Measurements from ENCODE around the gene DNMT3A. TPM values are rescaled to one million over a fixed set of nuclear protein-coding genes. Genes with fewer than 3 reads are reported as not detected.

DNMT3A gene
- total RNA-seq, 2 experiments from 2014 or later, result 59.9 to 70.1 TPM

- H3K27me3 Mint-ChIP-seq, result no peaks in the 10 kb centered on the region
- H3K4me1 Mint-ChIP-seq, result no peaks in the 10 kb centered on the region
- no peak for ATAC-seq
- H3K4me3 Mint-ChIP-seq, result no peak overlapping the region
- CTCF ChIA-PET, result interaction anchor here (1.0 kb wide), 1 partner anchor 23 kb away, joined by 3 read pairs; no protein-coding TSS in a partner anchor
- no peak for DNase-seq
- H3K36me3 Mint-ChIP-seq, result no peaks in the 10 kb centered on the region
- no peak overlapping the region for H3K27ac Mint-ChIP-seq
- H3K9me3 Mint-ChIP-seq (ENCODE audit: low read depth), result no peaks in the 10 kb centered on the region
These were observed 28.2 kb upstream of the DNMT3A start for GRCh38 chr2:25369876-25370275.

DNA sequence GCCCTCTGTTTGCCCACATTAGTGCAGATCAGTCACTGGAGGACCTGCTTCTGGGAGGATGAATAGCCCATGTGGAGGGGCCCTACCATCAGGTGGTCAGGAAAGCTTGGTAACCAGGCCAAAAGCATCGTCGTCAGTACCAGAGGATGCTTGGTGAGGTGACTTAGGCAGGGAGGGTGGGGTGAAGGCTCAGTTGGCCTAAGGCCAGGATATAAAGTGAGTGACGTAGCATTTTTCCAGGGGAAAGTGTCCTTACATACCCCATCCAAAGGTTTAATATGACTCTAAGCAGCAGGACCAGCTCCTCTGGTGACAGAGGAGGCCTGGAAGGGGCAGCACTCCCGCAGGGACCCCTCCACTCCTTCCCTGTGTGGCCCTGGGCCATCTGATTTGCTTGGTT, 27.7 kb upstream of the DNMT3A start:
- H3K36me3 Mint-ChIP-seq, result no peaks in the 10 kb centered on the region
- CTCF ChIA-PET, result interaction anchor here (1.0 kb wide), 1 partner anchor 22 kb away, joined by 3 read pairs; no protein-coding TSS in a partner anchor
- no peak for DNase-seq
- no peaks in the 10 kb centered on the region for H3K9me3 Mint-ChIP-seq (ENCODE audit: low read depth)
- H3K27me3 Mint-ChIP-seq, result no peaks in the 10 kb centered on the region
- H3K27ac Mint-ChIP-seq, result no peak overlapping the region
- H3K4me1 Mint-ChIP-seq, result no peaks in the 10 kb centered on the region
- ATAC-seq, result no peak
- no peak overlapping the region for H3K4me3 Mint-ChIP-seq

GRCh38 chr2:25368660-25369059, 26.9 kb upstream of the DNMT3A start:
- CTCF ChIA-PET, result interaction anchor here (2.1 kb wide), 1 partner anchor 9 kb away, joined by 5 read pairs; no protein-coding TSS in a partner anchor

DNA sequence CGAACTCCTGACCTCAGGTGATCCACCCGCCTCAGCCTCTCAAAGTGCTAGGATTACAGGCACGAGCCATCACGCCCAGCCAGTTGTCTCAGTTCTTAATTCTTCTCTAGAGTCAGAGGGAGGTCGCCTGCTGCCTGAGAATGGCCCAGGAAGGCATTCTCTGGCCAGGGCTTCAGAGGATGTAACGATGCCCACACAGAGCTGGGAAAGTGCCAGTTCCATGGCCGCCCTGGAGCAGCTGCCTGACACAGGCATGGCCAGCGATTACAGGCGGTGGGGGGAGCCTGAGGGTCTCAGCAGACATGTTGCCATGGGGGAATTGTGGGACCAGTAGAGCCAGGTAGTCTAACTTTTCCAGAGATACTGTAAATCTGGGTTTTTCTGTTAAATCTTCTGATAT, 25.6 kb upstream of the DNMT3A start:
- no peak overlapping the region for H3K27ac Mint-ChIP-seq
- CTCF ChIA-PET, result interaction anchor here (2.1 kb wide), 1 partner anchor 10 kb away, joined by 5 read pairs; no protein-coding TSS in a partner anchor
- H3K27me3 Mint-ChIP-seq, result no peaks in the 10 kb centered on the region
- H3K9me3 Mint-ChIP-seq (ENCODE audit: low read depth), result no peaks in the 10 kb centered on the region
- DNase-seq (no peak), ATAC-seq (no peak)
- H3K36me3 Mint-ChIP-seq, result no peaks in the 10 kb centered on the region
- H3K4me3 Mint-ChIP-seq, result no peak overlapping the region
- H3K4me1 Mint-ChIP-seq, result peaks cover 10% of the 10 kb centered on the region

More at GRCh38 chr2:25368660-25369059, 26.9 kb upstream of the DNMT3A start:
- Mint-ChIP-seq H3K27ac (no peak overlapping the region), H3K27me3 (no peaks in the 10 kb centered on the region), H3K4me3 (no peak overlapping the region), H3K4me1 (peaks cover 2% of the 10 kb centered on the region), H3K36me3 (no peaks in the 10 kb centered on the region), H3K9me3 (ENCODE audit: low read depth) (no peaks in the 10 kb centered on the region)
- ATAC-seq, result no peak
- no peak for DNase-seq

GRCh38 chr2:25366629-25367028, 24.9 kb upstream of the DNMT3A start:
- no peaks in the 10 kb centered on the region for H3K36me3 Mint-ChIP-seq
- H3K9me3 Mint-ChIP-seq (ENCODE audit: low read depth), result no peaks in the 10 kb centered on the region
- H3K4me3 Mint-ChIP-seq, result no peak overlapping the region
- no peaks in the 10 kb centered on the region for H3K27me3 Mint-ChIP-seq
- CTCF ChIA-PET, result interaction anchor here (2.6 kb wide), 1 partner anchor 10 kb away, joined by 20 read pairs; no protein-coding TSS in a partner anchor
- no peak overlapping the region for H3K27ac Mint-ChIP-seq
- ATAC-seq, result no peak
- no peak for DNase-seq
- H3K4me1 Mint-ChIP-seq, result peaks cover 13% of the 10 kb centered on the region

DNA sequence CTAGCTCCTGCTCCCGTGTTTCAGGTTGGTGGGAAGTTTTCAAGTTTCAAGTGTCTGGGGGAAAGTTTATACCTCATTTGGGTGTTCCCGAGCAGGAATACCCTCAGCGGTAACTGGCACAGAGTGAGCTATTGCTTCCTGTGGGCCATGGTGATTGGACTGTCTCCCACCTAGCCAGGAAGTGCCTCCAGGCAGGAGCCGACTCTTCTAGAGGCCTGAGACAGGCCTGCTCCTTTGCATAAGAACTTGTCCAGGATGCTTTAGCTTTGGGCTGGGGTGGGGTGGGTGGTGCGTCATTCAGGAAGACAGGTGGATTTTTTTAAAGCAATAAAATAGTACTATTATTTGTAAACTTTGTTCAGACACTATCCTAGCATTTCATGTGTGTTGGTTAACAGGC, 23.5 kb upstream of the DNMT3A start:
- DNase-seq (no peak), ATAC-seq (no peak)
- H3K9me3 Mint-ChIP-seq (ENCODE audit: low read depth), result no peaks in the 10 kb centered on the region
- no peak overlapping the region for H3K4me3 Mint-ChIP-seq
- no peaks in the 10 kb centered on the region for H3K27me3 Mint-ChIP-seq
- H3K4me1 Mint-ChIP-seq, result peaks cover 15% of the 10 kb centered on the region
- no peaks in the 10 kb centered on the region for H3K36me3 Mint-ChIP-seq
- CTCF ChIA-PET, result interaction anchor here (1.1 to 2.6 kb wide), 6 partner anchors 11 to 186 kb away, joined by 3 to 20 read pairs (median 4); partner anchors contain the start of gene DNMT3A
- H3K27ac Mint-ChIP-seq, result no peak overlapping the region

GRCh38 chr2:25363733-25364132, 22.0 kb upstream of the DNMT3A start:
- H3K27ac Mint-ChIP-seq, result peak overlapping the region; percentile 52
- CTCF ChIA-PET, result interaction anchor here (1.5 to 3.8 kb wide), 5 partner anchors 12 to 203 kb away, joined by 3 to 109 read pairs (median 10); no protein-coding TSS in a partner anchor

GRCh38 chr2:25362434-25363145, 20.9 kb upstream of the DNMT3A start:
- Mint-ChIP-seq H3K9me3 (ENCODE audit: low read depth) (no peaks in the 10 kb centered on the region), H3K36me3 (no peaks in the 10 kb centered on the region), H3K27ac (peak overlapping the region; percentile 93), H3K27me3 (no peaks in the 10 kb centered on the region), H3K4me1 (peaks cover 15% of the 10 kb centered on the region), H3K4me3 (peak overlapping the region; percentile 83)
- CTCF ChIA-PET, result interaction anchor here (0.6 to 3.8 kb wide), 49 partner anchors 9 to 302 kb away, joined by 3 to 109 read pairs (median 4); partner anchors contain the start of gene DNMT3A
- DNase-seq (peak; percentile 77), ATAC-seq (peak; percentile 56)

More at GRCh38 chr2:25363733-25364132, 22.0 kb upstream of the DNMT3A start:
- peaks cover 15% of the 10 kb centered on the region for H3K4me1 Mint-ChIP-seq
- ATAC-seq (no peak), DNase-seq (no peak)
- H3K9me3 Mint-ChIP-seq (ENCODE audit: low read depth), result no peaks in the 10 kb centered on the region
- no peaks in the 10 kb centered on the region for H3K27me3 Mint-ChIP-seq
- H3K36me3 Mint-ChIP-seq, result no peaks in the 10 kb centered on the region
- no peak overlapping the region for H3K4me3 Mint-ChIP-seq

DNA sequence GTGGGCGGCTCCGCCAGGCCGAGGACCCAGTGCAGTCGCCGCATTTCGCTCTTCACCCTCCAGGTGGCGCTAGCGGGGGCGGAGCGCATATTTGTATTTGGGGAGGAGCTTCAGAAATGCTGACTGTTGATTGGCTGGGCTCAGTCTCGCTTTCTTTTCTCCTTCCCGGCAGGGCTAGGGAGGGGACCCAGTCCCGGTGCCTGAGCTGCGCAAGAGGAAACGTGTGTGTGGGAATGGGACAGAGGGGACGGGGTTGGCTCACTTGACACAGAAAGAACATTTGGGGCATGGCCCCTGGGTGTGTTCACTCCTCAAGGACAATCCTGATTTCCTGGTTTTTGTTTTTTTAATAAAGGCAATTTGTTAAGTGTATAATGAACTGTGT, 20.3 kb upstream of the DNMT3A start:
- peak; percentile 98 for ATAC-seq
- Mint-ChIP-seq H3K4me3 (peak overlapping the region; percentile 83), H3K27me3 (no peaks in the 10 kb centered on the region), H3K27ac (peak overlapping the region; percentile 93), H3K36me3 (no peaks in the 10 kb centered on the region), H3K4me1 (peaks cover 15% of the 10 kb centered on the region), H3K9me3 (ENCODE audit: low read depth) (no peaks in the 10 kb centered on the region)
- DNase-seq, result peak; percentile 96
- CTCF ChIA-PET, result interaction anchor here (0.6 to 3.8 kb wide), 48 partner anchors 9 to 303 kb away, joined by 3 to 109 read pairs (median 4); partner anchors contain the start of gene DNMT3A

DNA sequence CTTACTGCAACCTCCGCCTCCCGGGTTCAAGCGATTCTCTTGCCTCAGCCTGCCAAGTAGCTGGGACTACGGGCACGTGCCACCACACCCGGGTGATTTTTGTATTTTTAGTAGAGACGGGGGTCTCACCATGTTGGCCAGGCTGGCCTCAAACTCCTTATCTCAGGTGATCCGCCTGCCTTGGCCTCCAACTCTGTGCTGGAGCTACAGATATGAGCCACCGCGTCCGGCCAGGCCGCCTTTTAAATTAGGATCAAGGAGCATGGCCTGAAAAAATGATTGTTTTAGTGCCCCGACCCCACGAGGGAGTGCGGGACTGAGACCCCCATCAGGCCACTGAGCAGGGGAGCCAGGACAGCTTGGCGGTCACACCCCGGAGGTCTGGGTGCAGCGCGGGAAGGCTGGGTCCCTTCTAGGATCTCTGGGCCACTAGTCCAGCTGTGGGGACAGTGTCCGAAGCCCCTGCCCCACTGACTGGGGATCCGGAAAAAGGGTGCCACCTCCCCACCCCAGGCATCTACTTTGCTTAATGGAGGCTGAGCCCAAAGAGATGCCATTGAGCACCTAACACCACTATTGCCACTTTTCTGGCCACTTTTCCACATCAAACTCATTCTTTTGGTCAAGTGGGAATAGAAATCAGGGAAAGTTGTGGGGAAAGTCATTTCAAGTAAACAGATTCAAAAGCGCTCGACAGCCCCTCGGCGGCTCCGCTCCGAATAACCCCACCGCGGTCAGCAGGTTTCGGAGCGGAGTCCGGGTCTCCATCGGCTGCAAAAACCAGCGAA, 19.7 kb upstream of the DNMT3A start:
- H3K9me3 Mint-ChIP-seq (ENCODE audit: low read depth), result no peaks in the 10 kb centered on the region
- no peaks in the 10 kb centered on the region for H3K36me3 Mint-ChIP-seq
- peak overlapping the region; percentile 93 for H3K27ac Mint-ChIP-seq
- peak overlapping the region; percentile 83 for H3K4me3 Mint-ChIP-seq
- no peak for DNase-seq
- no peak for ATAC-seq
- CTCF ChIA-PET, result interaction anchor here (0.7 to 3.8 kb wide), 40 partner anchors 8 to 303 kb away, joined by 3 to 109 read pairs (median 4); partner anchors contain the start of gene DNMT3A
- peaks cover 15% of the 10 kb centered on the region for H3K4me1 Mint-ChIP-seq
- H3K27me3 Mint-ChIP-seq, result no peaks in the 10 kb centered on the region

GRCh38 chr2:25358836-25359235, 17.1 kb upstream of the DNMT3A start:
- CTCF ChIA-PET, result interaction anchor here (1.2 to 1.4 kb wide), 3 partner anchors 16 to 80 kb away, joined by 3 to 5 read pairs (median 4); partner anchors contain the start of gene DNMT3A
- ATAC-seq (no peak), DNase-seq (no peak)
- H3K9me3 Mint-ChIP-seq (ENCODE audit: low read depth), result no peaks in the 10 kb centered on the region
- no peak overlapping the region for H3K4me3 Mint-ChIP-seq
- peaks cover 16% of the 10 kb centered on the region for H3K4me1 Mint-ChIP-seq
- no peaks in the 10 kb centered on the region for H3K36me3 Mint-ChIP-seq
- no peak overlapping the region for H3K27ac Mint-ChIP-seq
- H3K27me3 Mint-ChIP-seq, result peaks cover 3% of the 10 kb centered on the region

- no peaks in the 10 kb centered on the region for H3K36me3 Mint-ChIP-seq
- H3K4me1 Mint-ChIP-seq, result peaks cover 11% of the 10 kb centered on the region
- CTCF ChIA-PET, result interaction anchor here (1.2 to 1.5 kb wide), 4 partner anchors 16 to 208 kb away, joined by 3 to 5 read pairs (median 4); partner anchors contain the start of gene DNMT3A
- no peak for DNase-seq
- no peak for ATAC-seq
- no peak overlapping the region for H3K27ac Mint-ChIP-seq
- H3K4me3 Mint-ChIP-seq, result no peak overlapping the region
- H3K9me3 Mint-ChIP-seq (ENCODE audit: low read depth), result no peaks in the 10 kb centered on the region
- peaks cover 3% of the 10 kb centered on the region for H3K27me3 Mint-ChIP-seq
These were observed 16.6 kb upstream of the DNMT3A start for GRCh38 chr2:25358249-25358815.

DNA sequence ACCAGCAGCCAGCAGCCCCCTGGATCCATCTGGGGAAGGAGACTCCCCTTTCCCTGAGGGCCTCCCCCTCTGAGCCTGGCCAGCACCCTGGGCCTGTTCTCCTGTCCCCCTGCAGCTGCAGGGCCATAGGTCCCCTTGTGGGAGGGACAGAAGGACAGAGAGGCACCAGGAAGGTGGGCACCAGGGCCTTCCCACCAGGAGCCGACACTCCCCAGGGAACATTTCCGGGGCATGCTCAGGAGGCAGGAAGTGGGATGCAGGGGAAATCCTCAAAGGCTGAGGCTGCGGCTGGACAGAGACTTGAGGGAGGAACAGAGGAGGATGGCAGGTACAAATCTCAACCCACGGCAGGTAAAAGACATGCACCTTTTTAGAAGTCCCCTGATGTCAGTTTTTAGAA, 14.4 kb upstream of the DNMT3A start:
- no peak overlapping the region for H3K4me3 Mint-ChIP-seq
- peaks cover 5% of the 10 kb centered on the region for H3K27me3 Mint-ChIP-seq
- H3K9me3 Mint-ChIP-seq (ENCODE audit: low read depth), result no peaks in the 10 kb centered on the region
- H3K36me3 Mint-ChIP-seq, result no peaks in the 10 kb centered on the region
- ATAC-seq (no peak), DNase-seq (no peak)
- no peak overlapping the region for H3K27ac Mint-ChIP-seq
- CTCF ChIA-PET, result no interaction called here
- H3K4me1 Mint-ChIP-seq, result peaks cover 15% of the 10 kb centered on the region
